GM23338 (cell line): Measurements from ENCODE around the gene PUM1. TPM values are rescaled to one million over a fixed set of nuclear protein-coding genes. Genes with fewer than 3 reads are reported as not detected.

ENCODE experiments used
- CREB1 ChIP-seq: fragments of 250-450 bp; sonication (Bioruptor Pico); IDR thresholded peaks from 2 replicates; pipeline ENCODE4 v1.5.0; 2020; ENCODE audit warnings: low read depth, mild to moderate bottlenecking, moderate library complexity
- EZH2phosphoT487 ChIP-seq: fragments of 200-600 bp; sonication (generic); IDR thresholded peaks from one replicate; pipeline ENCODE4 v1.8.1; 2018; ENCODE audit warnings: antibody characterized with exemption; ENCODE audit not compliant: unreplicated experiment
- JUNB ChIP-seq: IDR thresholded peaks from one replicate; pipeline ENCODE4 v1.6.1; 2016; ENCODE audit warnings: antibody characterized with exemption; ENCODE audit not compliant: unreplicated experiment
- NANOG ChIP-seq: IDR thresholded peaks from 2 replicates; pipeline ENCODE4 v1.6.1; 2016; ENCODE audit warnings: antibody characterized with exemption, borderline replicate concordance
- REST ChIP-seq: IDR thresholded peaks from one replicate; pipeline ENCODE4 v1.6.1; 2018; ENCODE audit warnings: antibody characterized with exemption; ENCODE audit not compliant: unreplicated experiment
- ZNF114 ChIP-seq: fragments of 250-450 bp; sonication (Bioruptor Pico); IDR thresholded peaks from 2 replicates; pipeline ENCODE4 v1.5.0; 2020; ENCODE audit warnings: mild to moderate bottlenecking, moderate library complexity
- ZNF462 ChIP-seq: fragments of 250-450 bp; sonication (Bioruptor Pico); IDR thresholded peaks from 2 replicates; pipeline ENCODE4 v1.5.0; 2020; ENCODE audit warnings: mild to moderate bottlenecking, moderate library complexity
- polyA plus RNA-seq: library from polyadenylated mRNA; unstranded; fragments of >200 nt; fragmentation: Nextera tagmentation; extraction: Ambion mirVana; gene quantifications from 2 replicates; pipeline ENCODE4 v1.2.1, GENCODE V29; 2016
- total RNA-seq: library from RNA; depleted of rRNA; stranded (reverse); fragments of >200 nt; shearing (Covaris generic); gene quantifications from 2 replicates; pipeline ENCODE4 v1.2.3, GENCODE V29; 2014

The PUM1 gene
- total and polyA plus RNA-seq, 2 experiments from 2014 or later, result 44.4 to 117 TPM

- TF ChIP-seq ZNF462 (CRISPR knock-in tag) (no peak), JUNB (no peak), ZNF114 (CRISPR knock-in tag) (no peak), NANOG (no peak), EZH2phosphoT487 (no peak), REST (no peak), CREB1 (CRISPR knock-in tag) (no peak)
Observed at GRCh38 chr1:31022259-31022658, 43.3 kb downstream of the PUM1 start (continued).
